ENCODE measurements around the gene REM1.
"Not testable (repeated sequence)": the region's sequence is repeated elsewhere in the genome, so short reads cannot be mapped to it uniquely, and the experiment has no call there.

REM1 gene

GRCh38 chr20:31452575-31452974 lies 22.5 kb upstream of the REM1 start:
- no peaks in the 10 kb centered on the region for H3K9me3 ChIP-seq (ENCODE audit: control insufficient read depth in 5 of 5, low read length in 5 of 5)
- H3K4me3 ChIP-seq (ENCODE audit: low read depth in 1 of 5, low read length in 5 of 5): no peak overlapping the region
- H3K27me3 ChIP-seq (ENCODE audit: control insufficient read depth in 5 of 5, insufficient read depth in 4 of 5, low read length in 5 of 5): no peaks in the 10 kb centered on the region
- H3K9ac ChIP-seq (ENCODE audit: low read length in 5 of 5): no peak overlapping the region
- H3K4me1 ChIP-seq (ENCODE audit: control insufficient read depth in 5 of 5, insufficient read depth in 5 of 5, low read length in 5 of 5): no peaks in the 10 kb centered on the region
- H3K36me3 ChIP-seq (ENCODE audit: control insufficient read depth in 5 of 5, insufficient read depth in 5 of 5, low read length in 5 of 5): no peaks in the 10 kb centered on the region
- no peak overlapping the region for H3K27ac ChIP-seq (ENCODE audit: low read depth, low read length)

- no peak overlapping the region for H3K9ac ChIP-seq (ENCODE audit: low read length in 5 of 5)
- no peak overlapping the region for H3K4me3 ChIP-seq (ENCODE audit: low read depth in 1 of 5, low read length in 5 of 5)
- no peaks in the 10 kb centered on the region for H3K9me3 ChIP-seq (ENCODE audit: control insufficient read depth in 5 of 5, low read length in 5 of 5)
- no peaks in the 10 kb centered on the region for H3K36me3 ChIP-seq (ENCODE audit: control insufficient read depth in 5 of 5, insufficient read depth in 5 of 5, low read length in 5 of 5)
- H3K27me3 ChIP-seq (ENCODE audit: control insufficient read depth in 5 of 5, insufficient read depth in 4 of 5, low read length in 5 of 5): no peaks in the 10 kb centered on the region
- H3K27ac ChIP-seq (ENCODE audit: low read depth, low read length): no peak overlapping the region
- no peaks in the 10 kb centered on the region for H3K4me1 ChIP-seq (ENCODE audit: control insufficient read depth in 5 of 5, insufficient read depth in 5 of 5, low read length in 5 of 5)
Measured at GRCh38 chr20:31454361-31454760, 20.7 kb upstream of the REM1 start.

- not testable (repeated sequence) for H3K36me3 ChIP-seq (ENCODE audit: control insufficient read depth in 5 of 5, insufficient read depth in 5 of 5, low read length in 5 of 5); H3K27ac ChIP-seq (ENCODE audit: low read depth, low read length); H3K4me3 ChIP-seq (ENCODE audit: low read depth in 1 of 5, low read length in 5 of 5)
Measured at GRCh38 chr20:31470946-31471345, 4.1 kb upstream of the REM1 start.

GRCh38 chr20:31472395-31473330 lies 2.4 kb upstream of the REM1 start:
- H3K27me3 ChIP-seq (ENCODE audit: control insufficient read depth in 5 of 5, insufficient read depth in 4 of 5, low read length in 5 of 5): peaks cover 19 to 28% (median 23%) of the 10 kb centered on the region in 5 donors
- H3K4me3 ChIP-seq (ENCODE audit: low read depth in 1 of 5, low read length in 5 of 5): no peak overlapping the region
- no peaks in the 10 kb centered on the region for H3K9me3 ChIP-seq (ENCODE audit: control insufficient read depth in 5 of 5, low read length in 5 of 5)
- H3K9ac ChIP-seq (ENCODE audit: low read length in 5 of 5): no peak overlapping the region
- H3K27ac ChIP-seq (ENCODE audit: low read depth, low read length): no peak overlapping the region
- H3K36me3 ChIP-seq (ENCODE audit: control insufficient read depth in 5 of 5, insufficient read depth in 5 of 5, low read length in 5 of 5): peaks cover 0 to 2% (median 0%) of the 10 kb centered on the region in 5 donors
- H3K4me1 ChIP-seq (ENCODE audit: control insufficient read depth in 5 of 5, insufficient read depth in 5 of 5, low read length in 5 of 5): peaks cover 0 to 25% (median 13%) of the 10 kb centered on the region in 5 donors

More at GRCh38 chr20:31470946-31471345, 4.1 kb upstream of the REM1 start:
- H3K4me1 ChIP-seq (ENCODE audit: control insufficient read depth in 5 of 5, insufficient read depth in 5 of 5, low read length in 5 of 5): peaks cover 0 to 19% (median 13%) of the 10 kb centered on the region in 5 donors
- H3K9me3 ChIP-seq (ENCODE audit: control insufficient read depth in 5 of 5, low read length in 5 of 5); H3K9ac ChIP-seq (ENCODE audit: low read length in 5 of 5): not testable (repeated sequence)
- peaks cover 10 to 15% (median 12%) of the 10 kb centered on the region in 5 donors for H3K27me3 ChIP-seq (ENCODE audit: control insufficient read depth in 5 of 5, insufficient read depth in 4 of 5, low read length in 5 of 5)

- peaks cover 0 to 3% (median 0%) of the 10 kb centered on the region in 5 donors for H3K36me3 ChIP-seq (ENCODE audit: control insufficient read depth in 5 of 5, insufficient read depth in 5 of 5, low read length in 5 of 5)
- H3K9me3 ChIP-seq (ENCODE audit: control insufficient read depth in 5 of 5, low read length in 5 of 5): no peaks in the 10 kb centered on the region
- H3K27me3 ChIP-seq (ENCODE audit: control insufficient read depth in 5 of 5, insufficient read depth in 4 of 5, low read length in 5 of 5): peaks cover 19 to 28% (median 23%) of the 10 kb centered on the region in 5 donors
- H3K9ac ChIP-seq (ENCODE audit: low read length in 5 of 5): no peak overlapping the region
- H3K4me3 ChIP-seq (ENCODE audit: low read depth in 1 of 5, low read length in 5 of 5): no peak overlapping the region
- peaks cover 0 to 25% (median 13%) of the 10 kb centered on the region in 5 donors for H3K4me1 ChIP-seq (ENCODE audit: control insufficient read depth in 5 of 5, insufficient read depth in 5 of 5, low read length in 5 of 5)
- H3K27ac ChIP-seq (ENCODE audit: low read depth, low read length): no peak overlapping the region
Measured at GRCh38 chr20:31473331-31474096, 1.6 kb upstream of the REM1 start.

GRCh38 chr20:31474097-31474436 lies 1.0 kb upstream of the REM1 start:
- Histone ChIP-seq H3K9me3 (ENCODE audit: control insufficient read depth in 5 of 5, low read length in 5 of 5) (no peaks in the 10 kb centered on the region), H3K4me1 (ENCODE audit: control insufficient read depth in 5 of 5, insufficient read depth in 5 of 5, low read length in 5 of 5) (peaks cover 0 to 25% (median 13%) of the 10 kb centered on the region in 5 donors), H3K9ac (ENCODE audit: low read length in 5 of 5) (no peak overlapping the region), H3K27ac (ENCODE audit: low read depth, low read length) (no peak overlapping the region), H3K4me3 (ENCODE audit: low read depth in 1 of 5, low read length in 5 of 5) (no peak overlapping the region), H3K36me3 (ENCODE audit: control insufficient read depth in 5 of 5, insufficient read depth in 5 of 5, low read length in 5 of 5) (peaks cover 0 to 3% (median 0%) of the 10 kb centered on the region in 5 donors), H3K27me3 (ENCODE audit: control insufficient read depth in 5 of 5, insufficient read depth in 4 of 5, low read length in 5 of 5) (peaks cover 19 to 28% (median 23%) of the 10 kb centered on the region in 5 donors)

- H3K4me1 ChIP-seq (ENCODE audit: control insufficient read depth in 5 of 5, insufficient read depth in 5 of 5, low read length in 5 of 5): peaks cover 0 to 25% (median 13%) of the 10 kb centered on the region in 5 donors
- H3K4me3 ChIP-seq (ENCODE audit: low read depth in 1 of 5, low read length in 5 of 5): peak overlapping the region; percentile 13 to 66 (median 62)
- H3K36me3 ChIP-seq (ENCODE audit: control insufficient read depth in 5 of 5, insufficient read depth in 5 of 5, low read length in 5 of 5): peaks cover 0 to 3% (median 0%) of the 10 kb centered on the region in 5 donors
- no peaks in the 10 kb centered on the region for H3K9me3 ChIP-seq (ENCODE audit: control insufficient read depth in 5 of 5, low read length in 5 of 5)
- peaks cover 19 to 28% (median 23%) of the 10 kb centered on the region in 5 donors for H3K27me3 ChIP-seq (ENCODE audit: control insufficient read depth in 5 of 5, insufficient read depth in 4 of 5, low read length in 5 of 5)
- H3K9ac ChIP-seq (ENCODE audit: low read length in 5 of 5): peak overlapping the region in 3 of 5 donors; percentile 30 to 66 (median 33)
- H3K27ac ChIP-seq (ENCODE audit: low read depth, low read length): no peak overlapping the region
Measured at GRCh38 chr20:31475472-31476293, 595 bp downstream of the REM1 start.

GRCh38 chr20:31476294-31476585 lies 1.2 kb downstream of the REM1 start:
- H3K9ac ChIP-seq (ENCODE audit: low read length in 5 of 5): peak overlapping the region in 1 of 5 donors; percentile 33
- H3K27me3 ChIP-seq (ENCODE audit: control insufficient read depth in 5 of 5, insufficient read depth in 4 of 5, low read length in 5 of 5): peaks cover 19 to 28% (median 23%) of the 10 kb centered on the region in 5 donors
- peak overlapping the region in 3 of 5 donors; percentile 13 to 66 (median 61) for H3K4me3 ChIP-seq (ENCODE audit: low read depth in 1 of 5, low read length in 5 of 5)
- H3K9me3 ChIP-seq (ENCODE audit: control insufficient read depth in 5 of 5, low read length in 5 of 5): no peaks in the 10 kb centered on the region
- peaks cover 0 to 3% (median 0%) of the 10 kb centered on the region in 5 donors for H3K36me3 ChIP-seq (ENCODE audit: control insufficient read depth in 5 of 5, insufficient read depth in 5 of 5, low read length in 5 of 5)
- H3K27ac ChIP-seq (ENCODE audit: low read depth, low read length): no peak overlapping the region
- H3K4me1 ChIP-seq (ENCODE audit: control insufficient read depth in 5 of 5, insufficient read depth in 5 of 5, low read length in 5 of 5): peaks cover 0 to 25% (median 13%) of the 10 kb centered on the region in 5 donors

GRCh38 chr20:31476643-31477215 lies 1.6 kb downstream of the REM1 start:
- H3K9me3 ChIP-seq (ENCODE audit: control insufficient read depth in 5 of 5, low read length in 5 of 5): no peaks in the 10 kb centered on the region
- H3K27me3 ChIP-seq (ENCODE audit: control insufficient read depth in 5 of 5, insufficient read depth in 4 of 5, low read length in 5 of 5): peaks cover 19 to 28% (median 23%) of the 10 kb centered on the region in 5 donors
- H3K4me3 ChIP-seq (ENCODE audit: low read depth in 1 of 5, low read length in 5 of 5): peak overlapping the region in 2 of 5 donors; percentile 61 to 66
- no peak overlapping the region for H3K9ac ChIP-seq (ENCODE audit: low read length in 5 of 5)
- no peak overlapping the region for H3K27ac ChIP-seq (ENCODE audit: low read depth, low read length)
- H3K4me1 ChIP-seq (ENCODE audit: control insufficient read depth in 5 of 5, insufficient read depth in 5 of 5, low read length in 5 of 5): peaks cover 0 to 25% (median 13%) of the 10 kb centered on the region in 5 donors
- H3K36me3 ChIP-seq (ENCODE audit: control insufficient read depth in 5 of 5, insufficient read depth in 5 of 5, low read length in 5 of 5): peaks cover 0 to 3% (median 0%) of the 10 kb centered on the region in 5 donors
